CD1c-positive myeloid dendritic cell (primary cell): ENCODE measurements around the gene LPXN.
A peak's percentile ranks its signal among the peaks of the same experiment; 100 is the strongest.
"Not testable (repeated sequence)": the region's sequence is repeated elsewhere in the genome, so short reads cannot be mapped to it uniquely, and the experiment has no call there.

ENCODE experiments used
- DNase-seq: peaks from one replicate; pipeline ENCODE4 v3.0.0-alpha.2; 2016; ENCODE audit errors: extremely low spot score

LPXN gene

DNA sequence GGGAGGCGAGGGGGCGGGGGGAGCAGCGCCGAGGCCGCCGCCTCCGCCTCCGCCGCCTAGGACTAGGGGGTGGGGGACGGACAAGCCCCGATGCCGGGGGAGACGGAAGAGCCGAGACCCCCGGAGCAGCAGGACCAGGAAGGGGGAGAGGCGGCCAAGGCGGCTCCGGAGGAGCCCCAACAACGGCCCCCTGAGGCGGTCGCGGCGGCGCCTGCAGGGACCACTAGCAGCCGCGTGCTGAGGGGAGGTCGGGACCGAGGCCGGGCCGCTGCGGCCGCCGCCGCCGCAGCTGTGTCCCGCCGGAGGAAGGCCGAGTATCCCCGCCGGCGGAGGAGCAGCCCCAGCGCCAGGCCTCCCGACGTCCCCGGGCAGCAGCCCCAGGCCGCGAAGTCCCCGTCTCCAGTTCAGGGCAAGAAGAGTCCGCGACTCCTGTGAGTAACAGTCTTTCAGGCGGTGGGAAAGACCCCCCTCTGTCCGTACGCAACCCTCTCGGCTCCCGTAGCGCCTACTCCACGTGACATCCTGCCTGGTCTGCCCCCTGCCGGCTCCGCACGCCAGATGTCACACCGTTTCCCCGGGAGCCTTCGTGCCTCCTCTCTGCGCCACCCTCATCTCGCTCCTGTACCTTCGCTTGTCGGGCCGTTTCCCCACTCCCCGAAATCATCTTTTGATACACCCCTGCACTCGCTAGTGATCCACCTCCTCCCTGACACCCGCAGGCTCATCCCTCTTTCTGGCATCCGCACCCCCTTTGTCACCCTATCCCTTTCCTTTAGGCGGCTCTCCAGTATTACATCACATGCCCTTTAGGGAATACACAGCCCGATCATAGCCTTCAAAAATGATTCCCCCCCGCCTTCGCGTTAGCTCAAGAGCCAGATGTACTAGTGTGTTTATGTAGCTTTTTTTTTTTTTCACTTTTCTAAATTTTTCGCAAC, 3.8 kb upstream of the LPXN start:
- DNase-seq: peak; percentile 94

DNA sequence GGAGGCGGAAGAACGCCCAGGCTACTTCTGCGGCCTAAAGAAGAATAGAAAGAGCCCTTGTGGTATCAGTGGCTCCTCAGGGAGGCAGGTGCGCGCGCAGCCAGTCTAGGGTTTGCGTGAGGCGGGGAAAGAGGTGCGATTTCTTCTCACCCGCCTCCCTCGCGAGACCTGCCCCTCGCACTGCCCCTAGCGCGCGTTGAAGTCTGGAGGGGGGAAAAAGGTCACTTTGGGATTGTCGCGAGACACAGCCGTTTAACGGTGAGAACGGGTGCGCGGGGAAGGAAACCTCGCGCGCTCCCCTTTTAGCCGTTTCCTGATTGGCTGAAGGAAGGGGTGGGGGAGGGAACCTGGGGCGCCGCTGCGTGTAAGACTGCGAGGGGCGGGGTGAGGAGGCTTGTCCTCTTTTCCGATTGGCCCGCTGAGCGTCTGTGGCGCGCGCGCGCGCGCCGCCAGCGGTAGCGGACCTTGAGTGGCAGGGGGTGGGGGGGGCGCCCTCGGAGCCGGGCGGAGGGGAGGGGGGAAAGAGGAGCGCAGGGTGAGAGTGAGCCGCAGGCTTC, 3.1 kb upstream of the LPXN start, which contains the start of gene ZFP91:
Gene ZFP91, plus strand, starts transcription at position 429 of the 557 bp plus-strand sequence. CDS start 219 bp downstream, outside the sequence.
- DNase-seq: peak; percentile 99

DNA sequence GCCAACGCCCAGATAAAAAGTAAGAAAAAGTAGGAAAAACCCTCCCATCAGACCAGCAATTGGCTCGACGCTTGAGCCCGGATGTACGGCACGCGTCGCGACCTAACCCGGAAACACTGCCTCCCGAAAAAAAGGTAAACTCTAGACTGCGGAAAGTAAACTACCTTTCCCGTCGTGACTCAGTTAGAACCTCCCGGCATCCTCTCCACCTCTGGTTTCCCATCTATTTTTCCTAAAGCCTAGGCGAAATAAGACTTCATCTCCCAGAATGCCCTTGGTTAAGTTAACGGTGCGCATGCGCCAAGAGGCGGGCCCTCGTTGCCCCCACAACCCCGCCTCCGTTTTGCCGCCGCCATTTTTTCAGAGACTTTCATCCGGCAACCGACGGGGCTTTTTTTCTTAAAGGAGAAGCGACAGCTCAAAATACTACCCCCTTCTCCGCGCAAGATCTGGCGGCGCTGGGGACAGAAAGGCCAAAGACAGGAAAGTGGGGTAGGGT, 2.5 kb upstream of the LPXN start:
- DNase-seq: peak; percentile 98

DNA sequence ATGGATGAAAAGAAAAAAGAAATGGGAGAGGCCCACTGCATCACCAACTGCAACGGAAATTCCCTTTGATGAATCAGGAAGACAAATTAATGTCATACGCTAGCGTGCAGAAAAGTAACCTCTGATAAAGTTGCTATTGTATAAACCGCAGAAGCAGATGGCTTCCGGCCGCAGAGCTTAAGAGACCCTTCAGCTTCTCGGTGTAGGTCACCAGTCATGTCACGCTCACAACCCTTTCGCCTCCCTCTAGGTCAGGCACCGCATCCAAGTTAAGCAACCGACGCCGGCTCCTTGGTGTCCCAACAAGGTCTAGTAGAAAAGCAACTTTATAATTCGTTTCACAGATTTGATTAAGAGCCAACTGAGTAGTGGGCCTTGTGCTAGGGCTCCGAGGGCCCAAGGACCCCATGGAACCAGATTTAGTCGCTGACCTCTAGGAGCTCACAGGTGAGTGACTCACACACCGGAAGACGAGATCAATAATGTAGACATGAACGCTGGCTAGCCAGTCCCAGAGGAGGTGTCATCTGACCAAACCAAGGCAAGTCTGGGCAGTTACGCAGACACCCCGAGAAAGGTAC, 2.0 kb upstream of the LPXN start:
- DNase-seq: peak; percentile 89

DNA sequence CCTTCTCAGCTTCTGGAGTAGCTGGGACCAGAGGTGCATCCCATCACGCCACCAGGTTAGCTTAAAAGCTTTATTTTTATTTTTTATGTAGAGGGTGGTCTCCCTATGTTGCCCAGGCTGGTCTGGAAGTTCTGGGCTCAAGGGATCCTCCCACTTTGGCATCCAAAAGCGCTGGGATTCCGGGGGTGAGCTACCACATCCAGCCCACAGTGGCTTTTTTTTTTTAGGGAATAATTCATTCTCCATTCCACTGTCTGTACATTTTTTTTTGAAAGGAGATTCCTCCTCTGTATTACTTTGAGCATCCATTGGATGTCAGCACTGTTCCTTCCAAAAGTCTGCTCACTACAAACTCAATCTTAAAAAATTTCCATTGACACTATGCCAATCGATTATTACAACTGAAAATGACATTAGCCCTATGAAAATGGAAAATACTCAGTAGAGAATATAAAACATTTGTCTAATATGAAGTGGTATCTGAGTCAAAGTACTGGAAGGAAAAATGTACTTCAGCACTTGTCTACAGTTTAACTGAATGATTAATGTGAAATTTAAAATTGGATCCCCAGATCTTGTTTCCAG, 1.3 kb upstream of the LPXN start:
- peak; percentile 30 for DNase-seq

DNA sequence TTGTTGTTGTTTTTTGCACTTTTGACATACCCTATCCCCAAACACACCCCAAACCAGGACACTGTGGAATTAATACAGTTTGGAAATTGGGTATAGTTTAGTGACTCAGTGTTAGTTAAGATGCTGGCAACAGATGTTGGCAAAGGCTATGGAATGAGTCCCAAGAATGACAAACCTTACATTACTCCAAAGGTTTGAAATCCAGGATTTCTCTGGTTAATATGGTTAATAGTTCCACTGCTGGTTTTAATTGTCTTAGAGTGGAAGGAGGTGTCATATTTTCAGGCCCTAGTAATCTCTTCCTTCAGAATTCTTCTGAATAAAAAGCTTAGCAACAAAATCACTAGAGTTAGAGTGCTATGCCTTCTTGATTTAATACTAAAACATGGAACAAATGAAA, 775 bp downstream of the LPXN start:
- DNase-seq: peak; percentile 8

DNA sequence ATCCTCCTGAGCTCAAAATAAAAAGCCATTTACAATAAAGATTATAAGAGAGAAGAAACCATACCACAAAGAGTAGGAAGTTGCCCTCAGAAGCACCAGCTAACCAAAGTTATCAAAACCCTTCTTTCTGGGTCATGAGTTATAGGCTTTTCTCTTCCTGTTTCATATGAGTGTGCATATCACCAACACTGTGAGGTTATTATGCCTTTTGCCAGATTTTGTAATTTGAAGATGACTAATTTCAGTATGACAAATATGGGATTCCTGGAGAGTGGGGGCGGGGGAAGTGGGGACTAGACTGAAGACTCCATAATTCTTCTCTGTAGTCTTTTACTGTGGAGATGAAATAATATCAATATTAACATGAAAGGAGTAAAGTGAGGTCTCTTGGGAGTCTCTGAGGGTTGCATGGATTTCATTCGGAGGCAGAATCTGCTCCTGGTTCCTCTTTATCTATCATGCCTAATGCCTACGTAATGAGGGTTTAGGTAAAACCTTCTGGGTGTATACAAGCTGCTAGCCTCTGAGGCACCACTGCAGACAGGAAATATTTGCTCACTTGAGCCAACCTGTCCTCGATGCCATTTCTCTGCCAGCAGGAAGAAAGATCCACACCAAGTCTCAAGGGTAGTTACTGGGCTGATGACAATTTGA, 2.1 kb downstream of the LPXN start:
- DNase-seq: peak; percentile 96

DNA sequence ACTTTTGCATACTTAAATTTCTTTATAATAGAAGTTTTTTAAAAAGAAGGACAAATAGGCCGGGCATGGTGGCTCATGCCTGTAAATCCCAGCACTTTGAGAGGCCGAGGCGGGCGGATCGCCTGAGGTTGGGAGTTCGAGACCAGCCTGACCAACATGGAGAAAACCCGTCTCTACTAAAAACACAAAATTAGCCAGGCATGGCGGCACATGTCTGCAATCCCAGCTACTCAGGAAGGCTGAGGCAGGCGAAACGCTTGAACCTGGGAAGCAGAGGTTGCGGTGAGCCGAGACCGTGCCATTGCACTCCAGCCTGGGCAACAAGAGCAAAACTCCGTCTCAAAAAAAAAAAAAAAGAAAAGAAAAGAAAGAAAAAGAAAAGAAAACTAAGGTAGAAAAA, 2.8 kb downstream of the LPXN start:
- DNase-seq: not testable (repeated sequence)

DNA sequence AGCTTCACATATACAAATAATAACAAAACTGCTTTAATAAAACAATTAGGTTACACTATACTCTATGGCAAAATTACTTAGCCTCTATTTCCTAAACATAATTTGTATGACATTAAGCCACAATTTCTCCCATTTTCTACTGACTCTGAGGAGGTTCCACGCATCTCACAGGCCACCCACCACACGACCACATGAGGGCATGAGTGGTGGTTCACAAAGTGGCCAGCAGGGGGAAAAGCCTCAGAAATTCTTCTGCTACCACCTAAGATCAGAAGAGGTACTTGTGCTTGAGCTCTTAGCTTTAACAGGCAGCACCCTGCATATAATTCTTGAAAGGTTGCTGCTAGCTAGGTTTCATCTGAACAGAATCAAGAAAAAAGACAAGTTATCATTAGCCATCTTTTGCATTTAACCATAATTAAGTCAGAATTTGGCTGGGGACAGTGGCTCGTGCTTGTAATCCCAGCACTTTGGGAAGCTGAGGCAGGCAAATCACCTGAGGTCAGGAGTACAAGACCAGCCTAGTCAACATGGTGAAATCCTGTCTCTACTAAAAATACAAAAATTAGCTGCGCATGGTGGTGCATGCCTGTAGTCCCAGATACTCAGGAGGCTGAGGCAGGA, 7.7 kb downstream of the LPXN start:
- DNase-seq: peak; percentile 86

DNA sequence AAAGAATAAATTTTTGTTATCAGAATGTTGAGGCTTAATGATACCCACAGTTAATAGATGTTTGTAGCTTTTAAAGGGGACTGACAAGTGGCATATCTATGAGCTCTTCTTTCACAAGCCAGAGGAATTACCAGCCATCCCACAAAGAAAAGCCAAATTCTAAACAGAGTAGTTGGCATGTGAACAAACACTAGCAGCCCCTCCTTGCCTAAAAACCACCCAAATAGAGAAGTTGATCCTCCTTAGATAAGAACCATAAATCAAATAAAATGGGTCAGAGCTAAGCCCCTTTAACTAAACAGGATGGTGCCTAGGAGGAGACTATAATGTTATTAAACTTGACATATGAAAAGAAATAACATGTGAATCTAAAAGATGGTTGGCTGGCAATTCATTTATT, 11.4 kb downstream of the LPXN start:
- no peak for DNase-seq

DNA sequence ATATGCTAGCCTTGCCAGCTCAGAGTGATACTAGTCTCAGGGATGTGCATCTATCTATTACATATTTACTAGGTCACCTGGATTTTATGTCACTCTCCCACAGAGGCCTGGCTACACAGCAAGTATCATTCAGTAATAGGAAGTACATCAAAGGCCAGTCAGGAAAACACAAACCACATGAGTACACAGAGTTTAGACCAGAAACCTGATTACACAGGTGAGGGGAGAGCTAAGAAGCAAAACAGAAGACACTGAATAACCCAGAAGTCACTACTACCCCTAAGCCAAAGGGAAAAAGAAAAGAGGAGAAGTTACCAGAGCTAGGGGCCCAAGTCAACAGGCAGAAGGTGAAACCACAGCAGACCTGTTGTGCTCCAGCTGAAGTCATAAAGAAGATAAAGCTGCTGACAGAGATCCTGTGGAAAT, 13.3 kb downstream of the LPXN start:
- DNase-seq: no peak

DNA sequence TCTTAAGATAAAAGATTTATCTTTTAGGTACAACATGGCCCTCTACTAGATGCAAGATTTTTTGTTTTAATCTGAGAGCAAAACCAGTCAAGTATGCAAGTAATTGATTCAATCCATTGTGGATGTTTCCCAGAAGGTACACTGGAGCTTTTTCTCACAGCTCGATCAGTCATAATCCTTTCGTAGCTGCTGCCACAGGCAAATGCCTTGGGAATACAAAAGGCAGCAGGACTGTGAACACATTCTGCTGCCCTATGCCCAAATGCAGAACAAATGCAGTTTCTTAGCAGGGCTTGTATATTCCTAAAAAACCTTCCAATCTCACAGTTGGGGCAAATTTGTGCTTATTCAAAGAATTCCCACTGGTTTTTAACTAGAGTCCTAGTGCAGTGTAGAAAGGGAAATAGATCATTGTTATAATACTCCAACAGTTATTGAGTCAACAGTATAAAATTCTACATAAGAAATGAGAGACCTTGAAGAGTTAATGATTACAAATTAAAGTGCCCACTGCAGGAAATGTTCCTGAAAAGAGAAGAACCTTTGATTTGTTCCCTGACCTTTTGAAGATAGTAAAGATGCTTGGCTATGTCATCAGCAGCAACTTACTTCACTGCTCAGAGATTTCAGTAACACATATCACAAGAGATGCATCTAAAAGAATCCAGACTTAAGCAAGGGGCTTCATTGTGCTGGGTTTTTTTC, 14.1 kb downstream of the LPXN start:
- DNase-seq: no peak

DNA sequence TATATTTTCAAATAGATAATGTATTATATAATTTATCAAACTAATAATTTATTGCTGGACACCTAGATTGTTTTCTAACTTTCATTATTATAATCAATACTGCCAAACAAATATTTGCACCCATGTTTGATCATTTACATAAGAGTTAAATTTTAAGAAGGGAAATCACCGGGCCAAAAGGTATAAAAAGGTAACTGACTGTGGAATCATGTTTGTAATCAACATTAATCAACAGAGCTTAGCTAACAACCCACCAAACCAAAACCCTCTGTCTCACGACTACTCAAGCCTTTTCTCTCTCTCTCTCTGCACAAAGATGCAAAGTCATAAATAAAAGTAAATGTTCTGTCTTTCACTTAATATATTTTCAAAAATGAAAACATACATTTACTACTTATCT, 14.8 kb downstream of the LPXN start:
- no peak for DNase-seq

DNA sequence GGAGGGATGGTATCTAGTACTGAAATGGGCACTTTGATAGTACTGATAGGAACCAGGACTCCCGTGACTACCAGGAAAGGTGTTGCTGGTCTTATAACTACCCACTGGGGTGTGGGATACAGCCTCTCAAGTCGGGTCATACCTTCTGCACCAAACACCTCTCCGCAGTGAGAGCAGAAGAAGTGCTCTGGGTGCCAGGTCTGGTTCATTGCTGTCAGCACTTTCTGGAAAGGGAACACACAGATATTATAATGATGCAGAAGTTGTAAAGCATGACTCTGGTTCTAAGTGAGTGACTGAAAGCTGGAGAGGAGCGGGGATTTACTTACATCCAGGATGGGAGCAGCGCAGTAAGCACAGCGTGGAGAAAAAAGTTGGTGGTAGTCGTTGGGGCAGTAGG, 26.0 kb downstream of the LPXN start:
- DNase-seq: no peak

DNA sequence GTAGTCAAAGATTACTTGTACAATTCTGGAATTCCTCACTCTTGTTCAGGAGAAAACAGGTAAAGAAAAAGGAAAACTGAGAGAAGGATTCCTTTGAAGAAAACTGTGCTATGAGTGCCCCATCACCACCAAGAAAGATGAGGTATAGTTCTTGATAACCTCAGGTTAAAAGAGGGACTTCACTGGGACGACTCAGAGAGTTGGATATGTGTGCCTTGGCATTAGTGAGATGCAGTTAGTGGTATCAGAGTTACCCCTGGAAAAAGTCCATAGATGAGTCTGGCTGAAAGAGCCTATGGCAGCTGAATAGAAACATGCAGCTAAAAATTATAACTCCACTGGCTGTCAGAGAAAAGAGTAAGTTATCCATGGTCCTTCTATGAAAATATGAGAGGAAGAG, 28.8 kb downstream of the LPXN start:
- DNase-seq: no peak

DNA sequence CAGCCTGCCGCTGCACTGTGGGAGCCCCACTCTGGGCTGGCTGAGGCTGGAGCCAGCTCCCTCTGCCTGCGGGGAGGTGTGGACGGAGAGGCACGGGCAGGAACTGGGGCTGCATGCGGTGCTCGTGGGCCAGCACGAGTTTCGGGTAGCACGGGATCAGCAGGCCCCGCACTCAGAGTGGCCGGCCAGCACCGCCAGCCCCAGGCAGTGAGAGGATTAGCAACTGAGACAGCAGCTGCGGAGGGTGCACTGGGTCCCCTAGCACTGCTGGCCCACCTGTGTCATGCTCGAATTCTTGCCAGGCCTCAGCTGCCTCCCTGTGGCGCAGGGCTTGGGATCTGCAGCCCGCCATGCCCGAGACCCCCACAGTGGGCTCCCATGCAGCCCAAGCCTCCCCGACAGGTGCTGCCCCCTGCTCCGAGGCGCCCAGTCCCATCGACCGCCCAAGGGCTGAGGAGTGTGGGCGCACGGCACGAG, 43.8 kb downstream of the LPXN start:
- DNase-seq: no peak

DNA sequence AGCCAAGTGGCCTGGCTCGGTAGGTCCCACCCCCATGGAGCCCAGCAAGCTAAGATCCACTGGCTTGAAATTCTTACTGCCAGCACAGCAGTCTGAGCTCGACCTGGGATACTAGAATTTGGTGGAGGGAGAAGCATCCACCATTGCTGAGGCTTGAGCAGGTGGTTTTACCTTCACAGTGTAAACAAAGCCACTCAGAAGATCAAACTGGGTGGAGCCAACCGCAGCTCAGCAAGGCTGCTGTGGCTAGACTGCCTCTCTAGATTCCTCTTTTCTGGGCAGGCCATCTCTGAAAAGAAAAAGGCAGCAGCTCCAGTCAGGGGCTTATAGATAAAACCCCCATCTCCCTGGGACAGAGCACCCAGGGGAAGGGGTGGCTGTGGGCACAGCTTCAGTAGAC, 45.4 kb downstream of the LPXN start:
- no peak for DNase-seq

DNA sequence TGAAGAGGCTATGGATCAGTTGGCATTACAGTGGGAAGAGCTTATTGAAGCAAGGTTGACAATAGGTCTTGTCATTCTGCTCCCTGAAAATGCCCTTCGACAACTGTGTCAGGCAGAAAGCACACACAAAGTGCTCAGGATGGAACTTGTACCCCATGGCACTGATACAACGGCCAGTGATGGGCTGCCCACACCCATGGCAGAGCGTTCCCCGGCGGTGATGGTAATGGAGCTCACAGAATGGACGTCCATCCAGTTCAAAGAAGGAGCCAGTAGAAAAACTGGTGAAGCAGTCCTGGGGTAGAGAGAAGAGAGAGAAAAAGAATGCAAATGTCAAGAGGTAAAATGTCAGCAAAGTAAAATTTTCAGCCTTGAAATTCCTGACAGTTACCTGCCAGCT, 48.2 kb downstream of the LPXN start:
- no peak for DNase-seq

DNA sequence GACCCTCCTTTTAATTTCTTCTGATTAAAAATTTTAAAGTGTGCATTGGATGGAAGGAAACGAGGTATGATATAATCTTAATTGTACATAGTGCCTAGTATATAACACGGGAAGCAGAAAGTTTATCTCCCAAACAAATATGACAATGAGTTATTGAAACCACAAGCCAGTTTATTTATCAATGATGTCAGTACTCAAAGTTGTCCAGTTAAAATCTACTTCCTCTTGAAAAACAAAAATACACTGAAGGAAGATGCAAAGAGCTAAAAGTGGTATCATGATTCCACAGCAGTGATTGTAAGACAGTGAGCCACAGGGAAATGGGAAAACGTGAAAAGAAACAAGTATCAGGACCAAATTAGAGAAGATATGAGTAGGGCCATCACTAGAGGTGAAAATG, 48.9 kb downstream of the LPXN start:
- peak; percentile 50 for DNase-seq

DNA sequence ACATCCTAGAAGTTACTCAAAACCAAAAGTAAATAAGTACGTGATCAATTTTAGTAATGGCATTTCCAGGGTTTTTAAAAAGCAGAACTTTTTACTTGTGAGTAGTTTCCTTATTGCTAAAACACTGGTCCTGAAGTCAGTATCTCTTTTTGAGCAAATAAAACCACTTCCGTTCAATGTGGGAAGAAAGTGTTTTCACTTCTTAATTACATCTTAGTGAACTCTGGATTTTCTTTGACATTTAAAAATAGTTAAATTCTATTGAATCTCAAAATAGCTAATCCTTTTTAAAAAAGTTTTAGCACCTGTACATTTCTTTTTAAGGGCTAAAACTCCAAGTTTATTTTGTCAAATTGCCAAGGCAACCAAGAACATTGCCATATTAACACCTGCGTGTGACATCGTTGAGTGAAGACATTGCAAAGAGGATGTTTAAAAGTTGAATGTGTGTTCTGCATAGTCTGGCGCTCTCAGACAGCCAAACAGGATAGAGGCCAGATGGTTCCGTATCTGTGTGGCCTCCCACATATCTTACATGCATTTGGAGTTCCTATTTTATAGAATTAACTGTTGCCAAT, 50.5 kb downstream of the LPXN start:
- DNase-seq: peak; percentile 91
